ENCODE data around the gene PCSK4.
"Not testable (repeated sequence)": the region's sequence is repeated elsewhere in the genome, so short reads cannot be mapped to it uniquely, and the experiment has no call there.

PCSK4 gene

DNA sequence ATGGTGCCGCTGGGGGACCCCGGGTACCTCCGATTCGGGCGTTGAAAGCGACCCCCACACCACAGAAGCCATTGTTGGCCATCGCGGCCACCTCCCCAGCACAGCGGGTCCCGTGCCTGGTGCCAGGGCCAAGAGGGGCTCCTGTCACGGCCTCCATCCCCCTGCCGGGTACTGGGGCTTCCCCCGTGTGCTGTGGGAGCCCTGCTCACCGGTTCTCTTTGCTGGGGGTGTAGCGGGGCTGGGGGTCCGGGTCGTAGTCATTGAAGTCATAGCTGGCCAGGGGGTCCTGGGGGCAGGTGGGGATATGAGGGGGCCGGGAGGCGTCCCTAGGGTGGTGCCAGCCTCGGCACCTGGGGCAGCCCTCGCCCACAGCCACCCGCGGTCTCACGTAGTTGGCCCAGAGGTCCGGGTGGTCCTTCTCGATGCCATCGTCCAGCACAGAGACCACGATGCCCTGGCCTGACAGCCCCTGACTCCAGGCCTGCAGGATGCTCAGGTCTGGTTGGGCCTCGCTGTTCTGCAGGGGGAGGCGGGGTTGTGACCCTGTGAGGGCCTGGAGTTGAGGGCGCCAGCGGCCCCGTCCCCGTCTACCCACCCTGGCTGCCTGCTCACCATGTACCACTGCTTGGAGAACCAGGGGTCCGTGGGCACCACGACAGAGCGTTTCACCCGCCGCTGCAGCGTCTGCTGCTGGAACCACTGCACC lies 2.4 kb downstream of the PCSK4 start:
- DNase-seq (ENCODE audit: low read depth), result no peak

DNA sequence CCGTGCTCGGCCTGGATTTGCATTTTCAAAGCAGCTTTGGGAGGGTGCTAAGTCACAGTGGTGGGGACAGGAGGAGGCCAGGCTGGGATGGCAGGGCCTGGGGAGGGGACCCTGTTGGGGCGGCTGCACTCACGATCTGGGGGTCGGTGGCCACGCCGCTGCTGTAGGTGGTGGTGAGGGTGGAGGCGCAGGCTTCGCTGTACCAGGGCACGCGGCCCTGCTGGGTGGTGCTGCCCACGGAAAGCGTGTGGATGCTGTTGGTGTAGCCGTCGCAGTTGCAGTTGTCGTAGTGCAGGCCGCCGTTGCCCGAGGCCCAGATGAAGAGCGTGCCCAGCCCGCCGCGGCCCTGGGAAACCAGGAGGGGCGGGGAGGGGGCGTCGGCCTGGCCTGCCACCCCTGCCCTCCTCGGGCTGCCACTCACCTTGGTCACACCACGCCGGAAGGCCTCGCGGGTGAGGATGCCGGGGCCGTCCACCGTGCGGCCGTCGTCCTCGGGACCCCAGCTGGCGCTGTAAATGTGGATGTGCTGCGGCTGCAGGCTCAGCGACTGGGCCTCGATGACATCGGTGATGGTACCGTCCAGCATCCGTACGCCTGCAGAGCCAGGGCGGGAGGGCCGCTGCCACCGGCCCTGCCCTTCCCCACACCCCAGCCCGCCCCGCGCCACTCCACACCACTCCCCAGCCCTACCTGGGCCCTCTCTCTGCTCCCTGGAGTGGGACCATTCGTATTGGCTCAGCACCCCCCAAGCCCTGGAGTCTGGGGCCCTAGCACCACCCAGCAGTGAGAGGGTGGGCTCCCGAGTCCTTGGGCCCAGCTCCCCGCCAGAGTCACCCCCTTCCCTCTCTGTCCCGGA lies 3.2 kb downstream of the PCSK4 start:
- no peak for DNase-seq (ENCODE audit: low read depth)

DNA sequence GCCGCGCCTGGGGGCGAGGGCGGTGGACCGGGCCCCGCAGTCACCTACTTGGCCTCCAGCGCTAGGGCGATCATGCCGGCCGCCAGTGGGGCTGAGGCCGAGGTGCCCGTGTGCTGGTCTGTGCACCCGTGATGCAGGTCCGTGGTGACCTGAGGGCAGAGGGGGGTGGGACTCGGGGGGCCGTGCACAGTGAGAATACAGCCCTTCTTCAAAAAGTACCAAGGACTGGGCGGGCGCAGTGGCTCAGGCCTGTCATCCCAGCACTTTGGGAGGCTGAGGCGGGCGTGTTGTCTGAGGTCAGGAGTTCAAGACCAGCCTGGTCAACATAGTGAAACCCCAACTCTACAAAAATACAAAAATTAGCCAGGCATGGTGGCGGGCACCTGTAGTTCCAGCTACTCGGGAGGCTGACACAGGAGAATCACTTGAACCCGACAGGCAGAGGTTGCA lies 6.1 kb downstream of the PCSK4 start:
- no peak for DNase-seq (ENCODE audit: low read depth)

DNA sequence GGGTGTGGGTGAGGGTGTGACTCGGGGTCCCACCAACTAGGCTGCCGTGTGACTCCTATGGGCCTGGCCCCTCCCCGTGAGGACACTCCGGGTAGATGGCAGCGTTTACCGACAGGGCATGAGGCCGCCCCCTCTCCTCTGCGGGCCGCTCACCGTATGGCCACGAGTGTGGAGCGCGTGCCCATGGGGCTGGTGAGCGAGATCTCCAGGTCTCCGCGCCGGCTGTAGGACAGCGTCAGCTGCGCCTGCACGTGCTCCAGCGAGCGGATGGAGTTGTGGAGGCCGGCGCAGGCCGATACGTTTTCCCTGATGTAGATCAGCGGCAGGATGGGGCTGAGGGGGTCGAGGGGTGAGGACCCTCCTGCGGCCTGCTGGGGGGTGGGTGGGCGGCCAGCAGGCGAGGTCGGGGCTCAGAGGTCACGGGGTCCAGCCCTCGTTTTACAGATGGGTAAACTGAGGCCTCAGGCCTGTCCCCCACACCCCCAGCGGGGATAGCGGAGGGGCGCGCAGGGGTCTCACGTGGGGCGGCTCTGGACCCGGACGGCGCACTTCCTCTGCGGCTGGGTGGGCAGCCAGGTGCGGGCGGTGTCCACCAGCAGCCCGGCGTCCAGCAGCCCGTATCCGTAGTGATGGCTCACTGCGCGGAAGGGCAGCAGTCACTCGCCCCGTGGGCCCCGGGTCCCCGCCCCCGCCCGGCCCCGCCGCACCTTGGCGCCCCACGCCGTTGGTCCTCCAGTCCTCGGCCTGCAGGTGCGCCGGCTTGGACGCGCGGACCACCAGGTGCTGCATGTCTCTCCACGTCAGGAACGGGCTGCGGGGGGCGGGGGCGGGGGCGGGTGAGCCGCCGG lies 6.8 kb downstream of the PCSK4 start:
- no peak for DNase-seq (ENCODE audit: low read depth)

DNA sequence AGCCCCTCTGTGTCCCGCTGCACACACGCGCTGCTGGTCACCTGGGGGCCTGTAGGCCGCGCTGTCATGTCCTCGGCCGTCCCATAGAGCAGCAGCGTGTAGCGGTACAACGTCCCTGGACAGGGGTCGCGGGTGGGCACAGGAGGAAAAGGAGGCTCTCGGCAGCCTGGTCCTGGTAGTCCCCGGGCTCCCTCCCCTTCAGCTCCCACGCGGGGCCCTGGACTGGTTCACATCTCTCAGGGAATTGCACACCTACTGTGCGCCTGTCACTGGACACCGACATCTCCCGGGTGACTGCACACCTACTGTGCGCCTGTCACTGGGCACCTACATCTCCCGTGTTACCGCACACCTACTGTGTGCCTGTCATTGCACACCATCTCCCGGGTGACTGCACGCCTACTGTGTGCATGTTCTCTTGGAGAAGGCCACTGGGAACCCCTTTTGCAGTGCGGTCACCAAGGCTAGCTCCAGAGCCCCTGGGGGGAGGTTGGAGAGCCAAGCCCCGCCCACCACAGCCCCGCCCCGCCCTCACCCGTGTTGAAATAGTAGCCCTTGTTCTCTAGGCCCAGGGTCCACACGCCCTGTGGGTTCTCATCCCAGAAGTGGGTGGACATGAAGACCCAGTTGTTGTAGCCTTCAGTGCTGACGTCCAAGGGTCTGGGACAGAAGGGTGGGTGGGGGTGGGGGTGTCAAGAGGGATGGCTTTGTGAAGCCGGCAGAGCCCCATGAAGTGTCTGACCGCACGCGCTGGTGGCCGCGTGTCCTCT lies 7.6 kb downstream of the PCSK4 start:
- DNase-seq (ENCODE audit: low read depth), result no peak

DNA sequence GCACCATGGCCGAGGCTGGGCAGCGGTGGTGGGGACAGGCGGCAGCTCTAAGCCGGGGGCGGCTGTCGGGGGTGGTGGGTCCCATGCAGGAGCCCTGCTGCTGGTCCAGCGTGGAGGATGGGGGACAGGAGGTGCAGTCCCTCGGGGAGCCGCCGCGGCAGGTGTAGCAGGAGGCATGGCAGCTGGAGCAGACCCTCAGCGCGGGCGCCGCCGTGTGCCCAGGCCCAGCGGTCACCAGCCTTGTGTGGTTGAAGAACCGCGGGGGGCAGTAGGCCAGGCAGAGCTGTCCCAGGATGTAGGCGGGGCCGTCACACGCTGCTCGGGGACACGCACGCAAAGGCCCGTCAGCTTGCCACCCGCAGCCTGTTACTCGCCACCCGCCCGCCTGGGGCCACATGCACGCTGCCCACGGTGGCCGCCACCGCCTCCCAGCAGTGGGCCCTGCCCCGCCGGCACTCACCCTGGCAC lies 8.2 kb downstream of the PCSK4 start:
- DNase-seq (ENCODE audit: low read depth), result no peak

DNA sequence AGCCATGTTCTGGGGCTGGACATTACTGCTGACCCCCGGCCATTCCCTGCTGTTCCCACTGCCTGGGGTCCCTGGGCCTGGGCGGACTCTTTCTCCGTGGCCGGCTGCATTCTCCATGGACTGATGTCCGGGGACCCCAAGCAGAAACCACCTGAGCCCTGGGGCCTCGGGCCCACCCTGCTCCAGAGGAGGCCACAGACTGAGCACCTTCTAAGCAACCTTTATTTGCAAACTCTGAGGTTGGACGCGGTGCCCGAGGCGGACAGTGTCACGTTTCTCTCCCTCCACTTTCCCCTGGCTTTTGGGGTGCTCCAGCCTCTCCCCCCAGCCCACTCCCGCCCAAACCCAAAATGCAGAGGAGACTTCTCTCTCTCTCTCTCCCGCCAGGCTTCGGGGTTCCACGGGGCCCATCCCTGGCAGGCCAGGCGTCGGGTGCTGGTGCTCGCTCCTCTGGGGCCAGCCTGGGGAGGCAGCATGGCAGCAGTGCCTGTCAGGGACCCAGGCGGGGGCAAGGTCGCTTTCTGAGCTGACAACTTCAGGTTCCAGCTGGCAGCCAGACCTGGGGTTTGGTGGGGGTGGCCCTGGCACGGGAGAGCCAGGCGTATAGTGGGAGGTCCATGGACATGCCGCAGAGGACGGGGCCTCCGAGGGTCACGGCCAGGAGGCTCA lies 8.8 kb downstream of the PCSK4 start:
- DNase-seq (ENCODE audit: low read depth), result no peak

DNA sequence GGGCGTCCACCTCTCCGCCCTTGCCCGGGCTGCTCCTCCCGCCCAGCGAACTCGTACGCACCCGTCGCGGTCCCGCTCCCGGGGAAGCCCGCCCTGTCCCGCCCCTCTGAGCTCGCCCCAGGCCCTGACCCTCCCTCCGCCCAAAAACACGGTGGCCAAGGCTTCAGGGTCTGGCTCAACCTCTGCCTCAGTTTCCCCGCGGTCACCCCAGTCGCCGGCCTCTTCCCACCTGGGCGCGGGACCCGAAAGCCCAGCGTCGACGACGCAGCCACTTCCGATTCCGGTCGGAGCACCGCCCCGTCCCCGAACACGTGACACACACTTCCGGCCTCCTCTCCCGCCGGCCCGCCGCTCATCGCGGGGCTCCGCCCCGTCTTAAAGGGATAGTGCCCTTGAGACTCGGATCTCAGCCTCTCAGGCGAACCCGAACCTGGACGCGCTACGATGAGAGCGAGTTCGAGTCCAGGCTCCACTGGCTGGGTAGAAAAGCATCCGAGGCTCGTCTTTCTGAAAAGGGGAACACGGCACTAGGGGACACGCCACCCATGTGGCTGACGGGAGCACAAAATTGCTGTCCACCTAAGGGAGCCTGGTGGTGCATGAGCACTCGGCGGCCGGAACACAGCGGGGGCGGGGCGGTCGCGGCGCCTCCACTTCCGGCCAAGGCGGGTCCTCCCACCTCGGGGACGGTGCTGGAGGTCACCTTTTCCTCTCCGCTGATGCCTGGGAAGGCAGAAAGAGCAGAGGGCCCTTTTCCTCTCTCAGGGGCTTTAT lies 11.0 kb downstream of the PCSK4 start, which contains the start of gene C19orf25:
Gene C19orf25, minus strand, starts transcription at position 282 of the 774 bp plus-strand sequence. CDS start 312 bp downstream, outside the sequence.
- DNase-seq (ENCODE audit: low read depth), result peak; percentile 88

DNA sequence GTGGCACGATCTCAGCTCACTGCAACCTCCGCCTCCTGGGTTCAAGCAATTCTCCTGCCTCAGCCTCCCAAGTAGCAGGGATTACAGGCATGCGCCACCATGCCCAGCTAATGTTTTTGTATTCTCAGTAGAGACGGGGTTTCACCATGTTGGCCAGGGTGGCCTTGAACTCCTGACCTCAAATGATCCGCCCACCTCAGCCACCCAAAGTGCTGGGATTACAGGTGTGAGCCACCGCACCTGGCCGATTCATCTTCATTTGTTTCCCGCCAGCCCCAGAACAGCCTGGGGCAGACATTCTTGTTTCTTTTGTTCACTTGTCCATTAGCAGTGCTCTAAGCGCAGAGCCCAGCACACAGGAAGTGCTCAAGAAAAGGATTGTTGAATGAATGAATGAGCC lies 13.1 kb downstream of the PCSK4 start:
- DNase-seq (ENCODE audit: low read depth), result not testable (repeated sequence)

DNA sequence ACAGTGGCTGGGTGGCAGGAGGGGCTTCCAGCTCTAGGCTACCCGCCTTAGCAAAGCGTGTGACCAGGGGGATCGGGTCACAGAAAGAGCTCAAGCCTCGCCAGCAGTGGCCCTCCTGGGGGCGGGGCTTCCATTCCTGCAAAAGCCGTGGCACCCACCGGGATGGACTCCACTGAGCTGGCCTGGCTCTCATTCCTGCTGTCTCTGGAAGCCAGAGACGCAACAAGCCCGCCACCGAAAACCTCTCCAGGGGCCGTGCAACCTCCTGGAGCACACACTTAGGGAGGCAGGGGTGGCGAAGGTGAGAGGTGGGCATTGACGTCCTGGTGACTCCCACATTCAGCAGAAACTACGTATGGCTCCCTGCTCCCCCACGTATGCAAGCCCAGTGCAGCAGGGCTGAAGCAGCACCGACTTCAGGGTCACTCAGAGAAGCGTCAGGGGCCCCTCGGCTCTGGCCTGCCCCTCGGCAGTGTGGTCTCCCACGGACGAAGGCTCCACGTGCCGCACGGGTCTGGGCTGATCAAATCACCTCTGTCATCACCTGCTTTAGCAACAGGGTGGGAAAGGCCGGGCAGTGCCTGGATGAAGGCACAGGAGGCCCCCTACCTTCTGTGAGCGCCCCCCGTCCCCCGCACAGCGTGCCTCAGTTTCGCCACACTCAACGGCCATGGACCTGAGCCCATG lies 14.3 kb downstream of the PCSK4 start:
- no peak for DNase-seq (ENCODE audit: low read depth)

DNA sequence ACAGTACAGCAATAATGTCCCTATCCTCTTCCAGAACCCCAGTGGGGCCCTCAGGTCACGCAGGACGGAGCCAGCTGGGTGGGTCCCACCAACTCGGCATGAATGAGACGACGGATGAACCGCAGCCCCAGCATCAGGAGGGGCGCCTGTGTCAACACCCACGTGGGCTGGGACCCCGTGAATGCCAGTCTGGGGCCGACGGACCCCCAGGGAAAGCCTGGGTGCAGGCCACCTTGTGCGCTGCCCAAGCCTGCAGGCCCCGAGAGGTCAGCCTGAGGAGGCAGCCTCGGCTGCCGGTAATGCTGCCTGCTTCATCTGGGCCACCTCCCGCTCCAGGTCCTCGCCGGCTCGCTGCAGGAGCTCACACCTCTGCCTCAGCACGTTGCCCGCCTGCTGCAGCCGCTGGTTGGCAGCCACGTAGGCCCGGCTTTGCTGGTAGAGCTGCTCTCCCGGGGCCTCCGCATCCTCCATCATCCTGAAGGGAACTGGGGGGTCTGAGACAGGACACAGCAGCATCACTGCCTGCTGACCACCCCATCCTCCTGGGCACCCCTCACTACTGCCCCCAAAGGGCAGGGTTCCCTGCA lies 15.3 kb downstream of the PCSK4 start:
- no peak for DNase-seq (ENCODE audit: low read depth)

DNA sequence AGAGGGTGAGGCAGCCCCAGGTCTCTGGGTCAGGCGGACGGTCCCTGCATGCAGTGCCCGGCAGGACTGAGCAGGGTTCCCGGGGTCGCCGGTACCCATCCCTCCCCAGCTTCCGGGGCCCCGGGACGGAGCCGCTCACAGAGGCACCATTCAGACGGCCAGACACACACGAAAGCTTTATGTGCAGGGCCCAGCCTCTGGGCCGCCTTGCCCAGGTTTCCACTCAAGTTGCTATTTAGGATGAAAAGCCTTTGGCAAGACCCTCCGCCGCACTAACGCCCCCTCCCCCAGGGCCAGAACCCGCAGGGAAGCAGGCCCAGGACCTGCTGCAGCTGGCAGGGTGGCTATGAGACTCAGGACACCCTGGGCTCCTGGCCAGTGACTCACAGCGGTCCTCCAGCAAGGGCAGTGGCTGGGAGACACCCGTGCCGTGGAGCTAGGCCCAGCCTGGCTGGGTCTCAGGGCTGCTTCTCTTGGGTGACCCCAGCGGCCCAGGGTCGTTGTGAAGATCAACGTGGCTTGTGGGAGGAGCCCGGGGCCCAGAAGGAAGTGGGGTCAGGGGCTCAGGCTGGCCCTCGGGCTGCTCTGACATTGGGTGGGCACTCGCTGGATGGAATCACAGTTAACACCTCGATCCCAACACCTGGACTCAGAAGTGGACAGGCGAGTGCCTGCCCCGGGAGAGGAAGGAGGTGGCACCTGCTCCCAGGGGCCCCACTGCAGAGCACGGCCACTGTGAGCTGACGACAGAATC lies 16.0 kb downstream of the PCSK4 start:
- DNase-seq (ENCODE audit: low read depth), result no peak

DNA sequence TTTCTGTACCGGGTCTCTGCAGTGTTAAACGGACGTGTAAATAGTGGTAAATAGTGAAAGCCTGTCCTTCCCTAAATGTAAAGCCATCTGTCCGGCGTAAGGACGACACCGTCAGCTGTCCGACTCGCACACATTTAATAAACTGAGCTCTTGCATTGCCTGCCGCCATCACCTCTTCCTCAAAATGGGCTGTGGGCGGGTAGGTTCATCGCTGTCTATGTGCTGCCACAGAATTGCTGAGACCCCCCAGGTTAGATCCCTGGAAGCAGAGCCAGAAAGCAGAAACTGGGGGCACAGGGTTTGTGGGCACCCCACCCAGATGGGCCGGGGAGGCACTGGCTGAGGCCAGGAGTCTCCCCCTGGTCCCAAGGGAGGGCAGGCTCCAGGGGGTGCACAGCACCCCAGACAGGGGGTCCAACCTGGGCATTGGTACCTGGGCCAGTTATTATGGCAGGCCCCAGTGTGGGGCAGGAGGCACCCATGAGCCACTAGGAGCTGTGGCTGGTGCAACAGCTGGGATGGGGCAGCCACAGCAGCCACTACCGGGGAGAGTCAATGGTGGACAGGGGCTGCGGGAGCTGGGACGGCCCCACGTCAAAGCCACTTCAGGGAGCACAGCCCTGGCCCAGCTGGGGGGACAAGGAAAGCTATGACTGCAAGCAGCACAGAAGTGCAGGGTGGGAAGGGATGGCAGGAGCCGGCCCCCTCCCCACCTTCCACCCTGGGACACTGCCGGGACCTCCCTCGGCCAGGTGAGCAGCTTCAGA lies 16.9 kb downstream of the PCSK4 start:
- no peak for DNase-seq (ENCODE audit: low read depth)

DNA sequence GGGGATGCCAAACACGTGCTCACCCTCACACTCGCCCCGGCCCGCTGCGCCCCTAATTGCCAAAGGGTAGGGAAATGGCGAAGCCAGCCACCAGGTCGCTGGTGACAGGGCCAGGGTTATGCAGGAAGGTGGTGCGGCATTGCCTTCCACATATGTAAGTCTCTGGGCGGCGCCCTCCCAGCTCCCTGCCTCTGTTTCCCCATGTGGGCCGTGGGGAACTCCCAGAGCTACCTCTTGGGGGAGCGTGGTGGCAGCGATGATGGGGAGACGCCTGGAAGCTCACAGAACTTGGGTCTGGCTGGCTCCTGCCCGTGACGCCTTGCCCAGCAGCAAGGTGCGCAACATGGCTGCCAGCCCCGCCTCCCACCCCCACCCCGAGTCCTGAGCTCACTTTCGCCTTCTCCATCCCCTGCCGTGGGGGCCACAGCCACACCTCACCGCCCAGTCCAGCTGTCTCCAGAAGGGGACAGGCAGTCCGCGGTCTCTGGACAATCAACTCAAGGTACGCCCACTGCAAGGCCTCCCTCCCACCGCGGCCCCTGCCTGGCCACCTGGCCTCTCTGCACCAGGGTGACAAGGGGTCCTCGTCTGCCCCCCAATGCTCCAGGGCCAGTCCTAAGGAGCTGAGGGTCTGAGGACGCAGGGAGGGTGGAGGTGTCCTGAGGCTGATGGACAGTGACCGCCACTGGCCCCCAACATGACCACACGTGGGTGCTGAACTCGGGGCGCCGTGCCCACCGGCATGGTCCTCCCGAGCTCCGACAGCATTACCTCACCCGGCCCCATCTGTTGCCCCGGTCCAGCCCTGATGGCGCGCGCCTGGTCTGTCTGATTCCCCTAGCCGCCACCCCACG lies 17.7 kb downstream of the PCSK4 start:
- no peak for DNase-seq (ENCODE audit: low read depth)

DNA sequence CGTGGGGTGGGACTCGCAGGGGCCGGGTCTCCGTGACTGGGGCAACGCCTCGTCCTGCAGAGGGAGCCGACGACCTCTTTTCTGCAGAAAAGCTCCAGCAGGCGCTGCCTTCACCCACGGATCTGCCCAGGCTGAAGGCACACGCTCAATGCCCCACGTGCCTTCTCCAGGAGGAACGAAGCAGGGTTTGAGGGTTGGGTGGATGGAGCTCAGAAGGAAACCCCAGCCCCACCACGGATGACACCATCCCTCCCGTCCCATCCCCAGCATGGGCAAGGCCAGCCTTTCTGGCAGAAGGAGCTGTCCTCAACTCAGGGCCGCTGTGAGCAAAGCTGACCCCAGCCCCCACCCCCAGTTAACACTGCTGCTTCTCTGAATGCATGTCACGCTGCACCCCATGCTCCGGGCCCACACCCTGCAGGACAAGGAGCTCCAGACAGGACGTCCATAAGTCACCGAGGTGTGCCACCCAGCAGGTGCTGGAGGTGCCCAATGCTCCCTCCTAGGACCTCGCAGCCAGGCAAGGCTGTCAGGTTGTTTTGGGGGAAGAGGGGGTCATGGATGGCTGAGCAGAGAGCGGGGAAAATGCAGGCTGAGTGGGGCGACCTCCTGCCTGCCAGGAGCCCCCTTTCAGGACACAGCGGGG lies 18.5 kb downstream of the PCSK4 start:
- DNase-seq (ENCODE audit: low read depth), result no peak

DNA sequence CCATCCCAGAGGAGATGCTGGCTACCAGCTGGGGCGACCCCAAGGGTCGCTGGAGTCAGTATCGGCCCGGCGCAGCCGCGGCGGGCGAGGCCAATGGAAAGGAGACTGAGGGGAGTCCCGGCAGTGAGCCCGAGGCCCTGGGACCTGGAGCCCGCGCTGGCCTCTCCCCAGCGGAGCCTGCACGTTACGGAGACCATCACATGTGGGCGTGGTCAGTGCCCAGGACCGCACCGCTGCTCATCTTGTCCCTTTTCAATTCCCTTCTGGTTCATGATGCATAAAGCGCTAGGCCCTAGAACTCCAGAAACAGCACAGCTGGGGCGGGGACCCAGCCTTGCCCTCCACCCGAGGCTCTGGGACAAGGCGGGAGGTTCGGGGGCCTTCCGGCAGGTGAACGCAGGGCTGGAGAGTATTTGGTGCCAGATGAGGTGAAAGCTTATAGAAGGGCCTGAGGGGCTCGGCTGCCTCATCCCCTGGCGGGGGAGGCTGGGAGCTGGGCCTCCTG lies 19.1 kb downstream of the PCSK4 start:
- DNase-seq (ENCODE audit: low read depth), result no peak

All from activated gamma-delta T cell treated with anti-CD3 and anti-CD28 coated beads, Interleukin-2, amount 50 U/mL, for 16 hours (primary cell).